ENCODE results near the gene JUN. TPM values are rescaled to one million over a fixed set of nuclear protein-coding genes. Genes with fewer than 3 reads are reported as not detected.

The JUN gene
- total and polyA plus RNA-seq, 2 of the 4 experiments (the other 2 are of a cell fraction) = 46.6 to 89.1 TPM

- in situ Hi-C loops (cut with MboI; ENCODE audit: low sequenced_read_pairs) = loop anchor here (5.0 to 25.0 kb wide), 3 partner anchors 499 to 969 kb away; partner anchors contain the start of gene FGGY
These were observed 4.4 kb upstream of the JUN start for GRCh38 chr1:58788259-58788658.

More at GRCh38 chr1:58788259-58788658, 4.4 kb upstream of the JUN start:
- Histone ChIP-seq H2AK9ac (replicated peaks; ENCODE audit: low read depth, low read length, poor library complexity) (no peak overlapping the region), H3K27me3 (ENCODE audit: control insufficient read depth, insufficient read depth, low read length) (no peaks in the 10 kb centered on the region), H3K27ac (ENCODE audit: insufficient read depth, low read length) (no peak overlapping the region), H4K91ac (ENCODE audit: insufficient read depth, low read depth, low read length) (no peak overlapping the region), H4K8ac (ENCODE audit: low read depth in 2 of 2, low read length in 2 of 2) (no peak overlapping the region), H3K4me3 (ENCODE audit: insufficient read depth, low read depth, low read length) (no peak overlapping the region), H2BK5ac (ENCODE audit: low read depth, low read length, poor library complexity, severe bottlenecking) (no peak overlapping the region), H3K18ac (ENCODE audit: low read depth, low read length) (no peak overlapping the region), H4K5ac (ENCODE audit: low read depth, low read length) (no peak overlapping the region), H2BK120ac (ENCODE audit: low read depth, low read length) (no peak overlapping the region), H3K9me3 (ENCODE audit: control insufficient read depth, insufficient read depth, low read length) (no peaks in the 10 kb centered on the region), H2BK20ac (ENCODE audit: low read depth, low read length) (no peak overlapping the region), H3K23ac (ENCODE audit: low read depth, low read length) (no peak overlapping the region), H4K20me1 (ENCODE audit: insufficient read depth, low read length) (peaks cover 6% of the 10 kb centered on the region), H3K14ac (replicated peaks; ENCODE audit: low read depth, low read length) (no peak overlapping the region), H3K4me1 (ENCODE audit: control insufficient read depth, insufficient read depth, low read length) (peaks cover 8% of the 10 kb centered on the region), H2BK15ac (ENCODE audit: low read depth, low read length) (no peak overlapping the region), H3K36me3 (ENCODE audit: control insufficient read depth, insufficient read depth, low read length) (no peaks in the 10 kb centered on the region), H3K56ac (ENCODE audit: extremely low read depth, insufficient read depth, low read length) (no peak overlapping the region), H3K4me2 (ENCODE audit: low read depth, low read length) (no peak overlapping the region), H3K9me1 (ENCODE audit: insufficient read depth, low read length) (peaks cover 3% of the 10 kb centered on the region; the same call in 1 of the 2 replicates), H2AFZ (replicated peaks; ENCODE audit: low read length, poor library complexity) (no peak overlapping the region), H3K9ac (ENCODE audit: low read depth, low read length) (no peak overlapping the region), H2AK5ac (ENCODE audit: low read depth, low read length) (no peak overlapping the region), H3K79me1 (ENCODE audit: low read depth in 1 of 2, low read length in 2 of 2) (no peaks in the 10 kb centered on the region), H3K4ac (ENCODE audit: low read depth, low read length) (no peak overlapping the region)
- ChIA-PET CTCF (interaction anchor here (0.6 kb wide), 1 partner anchor 224 kb away, joined by 4 read pairs; no protein-coding TSS in a partner anchor), POLR2A (ENCODE audit: unreplicated experiment) (no interaction called here)
- dilution Hi-C loops (cut with HindIII; ENCODE audit: low sequenced_read_pairs, unreplicated experiment) = no loop called here
- no TSS peak for BruUV-seq (replicated peaks)
- WGBS, 2 experiments (ENCODE audit: extremely low coverage in 2 of 2, insufficient read length in 1 of 2) = no CpG with 5 or more reads among the region's 3 CpGs
- intact Hi-C loops (cut with micrococcal nuclease) = loop anchor here (5.0 to 10.0 kb wide), 2 partner anchors 289 to 647 kb away; no protein-coding TSS in a partner anchor
- DNase-seq = no peak
- ATAC-seq (ENCODE audit: low read depth) = no peak
- no peak for TF ChIP-seq CEBPB (IDR thresholded peaks at IDR 0.05; ENCODE audit: low read depth, low read length)
- TF ChIP-seq MAFK (IDR thresholded peaks at IDR 0.05; ENCODE audit: low read depth, low read length) = no peak
- TF ChIP-seq RFX5 (IDR thresholded peaks at IDR 0.05; ENCODE audit: low read depth, low read length) = no peak

All from IMR-90 (cell line).